Activated CD8-positive, alpha-beta T cell treated with anti-CD3 and anti-CD28 coated beads for 36 hours (primary cell): Measurements from ENCODE around the gene MEMO1. TPM values are rescaled to one million over a fixed set of nuclear protein-coding genes. Genes with fewer than 3 reads are reported as not detected.

Experiments used
- ATAC-seq: fragments of 200-7000 bp; cut with Tn5 transposase; one replicate; pipeline ENCODE4 v1.10.0; 2021; ENCODE audit warnings: mild to moderate bottlenecking, moderate library complexity
- CTCF ChIA-PET: fragments of 350-600 bp; sonication (Branson Sonifier 250); formaldehyde crosslinking; loops from one replicate; lab custom pipeline; 2021; ENCODE audit warnings: antibody characterized with exemption; lab: Charles Lee
- POLR2A ChIA-PET: fragments of 350-600 bp; sonication (Branson Sonifier 250); formaldehyde crosslinking; loops from one replicate; lab custom pipeline; 2021; ENCODE audit warnings: antibody characterized with exemption; lab: Charles Lee
- DNase-seq: peaks from one replicate; pipeline ENCODE4 v3.0.0-alpha.2; 2020
- H3K27ac Mint-ChIP-seq: one replicate; pipeline ENCODE4 v1.8.0; 2021; ENCODE audit warnings: mild to moderate bottlenecking, mixed read lengths
- H3K27me3 Mint-ChIP-seq: one replicate; pipeline ENCODE4 v1.8.0; 2021; ENCODE audit warnings: mixed read lengths
- H3K36me3 Mint-ChIP-seq: one replicate; pipeline ENCODE4 v1.8.0; 2021; ENCODE audit warnings: low read depth, mixed read lengths
- H3K4me1 Mint-ChIP-seq: one replicate; pipeline ENCODE4 v1.8.0; 2021; ENCODE audit warnings: low read depth, mixed read lengths
- H3K4me3 Mint-ChIP-seq: one replicate; pipeline ENCODE4 v1.8.0; 2021; ENCODE audit warnings: mild to moderate bottlenecking, moderate library complexity, mixed read lengths
- H3K9me3 Mint-ChIP-seq: one replicate; pipeline ENCODE4 v1.8.0; 2021; ENCODE audit warnings: mixed read lengths
- CTCF ChIP-seq: fragments of 200-600 bp; IDR thresholded peaks from one replicate; pipeline ENCODE4 v1.8.0; 2022; ENCODE audit warnings: antibody characterized with exemption, mild to moderate bottlenecking
- intact Hi-C: fragments of 100-400 bp; cut with micrococcal nuclease; formaldehyde crosslinking; loops from one replicate; pipeline ENCODE4 v1.10.0; 2022
- total RNA-seq, 2 experiments: library from RNA; stranded (reverse); gene quantifications; one replicate each; pipeline ENCODE4 v1.2.3, GENCODE V29; 2021

MEMO1 gene
- total RNA-seq, 2 experiments from 2014 or later = 46.5 to 46.9 TPM

DNA sequence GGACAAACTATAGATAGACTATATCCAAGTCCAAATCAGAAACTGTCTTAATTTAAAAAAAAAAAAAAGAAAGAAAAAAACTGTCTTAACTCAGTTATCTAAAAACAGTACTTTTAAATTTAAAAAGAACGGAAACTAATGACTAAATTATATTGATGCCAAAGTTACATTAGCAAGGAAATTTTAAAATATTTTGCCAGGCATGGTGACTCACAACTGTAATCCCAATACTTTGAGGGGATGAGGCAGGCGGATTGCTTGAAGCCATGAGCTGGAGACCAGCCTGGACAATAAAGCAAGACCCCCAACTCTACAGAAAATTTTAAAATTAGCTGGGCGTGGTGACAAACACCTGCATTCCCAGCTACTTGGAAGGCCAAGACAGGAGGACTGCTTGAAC, 30.9 kb downstream of the MEMO1 start:
- ChIA-PET POLR2A (no interaction called here), CTCF (no interaction called here)
- Mint-ChIP-seq H3K9me3 (peaks cover 3% of the 10 kb centered on the region), H3K4me3 (no peak overlapping the region), H3K27me3 (no peaks in the 10 kb centered on the region), H3K36me3 (peaks cover 15% of the 10 kb centered on the region), H3K27ac (no peak overlapping the region), H3K4me1 (peaks cover 28% of the 10 kb centered on the region)
- TF ChIP-seq CTCF = no peak
- intact Hi-C loops = no loop called here
- ATAC-seq (no peak), DNase-seq (no peak)

GRCh38 chr2:31979018-31979417, 31.8 kb downstream of the MEMO1 start:
- no peak for DNase-seq
- Mint-ChIP-seq H3K27ac (no peak overlapping the region), H3K36me3 (peaks cover 14% of the 10 kb centered on the region), H3K9me3 (peaks cover 3% of the 10 kb centered on the region), H3K4me3 (no peak overlapping the region), H3K27me3 (no peaks in the 10 kb centered on the region), H3K4me1 (peaks cover 34% of the 10 kb centered on the region)
- ChIA-PET CTCF (no interaction called here), POLR2A (interaction anchor here (1.1 kb wide), 1 partner anchor 29 kb away, joined by 3 read pairs; no protein-coding TSS in a partner anchor)
- no peak for TF ChIP-seq CTCF
- ATAC-seq = no peak
- intact Hi-C loops = no loop called here

DNA sequence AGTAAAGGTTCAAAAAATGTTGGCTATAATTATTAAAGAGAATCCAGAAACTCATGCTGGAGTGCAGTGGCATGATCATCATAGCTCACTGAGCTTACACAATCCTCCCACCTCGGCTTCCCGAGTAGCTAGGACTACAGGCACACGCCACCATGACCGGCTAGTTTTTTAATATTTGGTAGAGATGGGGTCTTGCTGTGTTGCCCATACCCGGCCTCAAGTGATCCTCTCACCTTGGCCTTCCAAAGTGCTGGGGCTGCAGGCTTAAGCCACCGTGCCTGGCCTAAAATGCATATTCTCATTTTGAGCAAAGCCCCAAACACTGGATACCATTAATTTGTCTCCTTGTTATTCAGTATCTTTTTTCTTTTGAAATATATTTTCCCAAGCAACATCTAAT, 32.4 kb downstream of the MEMO1 start:
- DNase-seq = no peak
- Mint-ChIP-seq H3K27me3 (no peaks in the 10 kb centered on the region), H3K9me3 (peaks cover 3% of the 10 kb centered on the region), H3K4me1 (peaks cover 37% of the 10 kb centered on the region), H3K4me3 (no peak overlapping the region), H3K27ac (no peak overlapping the region), H3K36me3 (peaks cover 10% of the 10 kb centered on the region)
- POLR2A ChIA-PET = interaction anchor here (1.1 kb wide), 1 partner anchor 30 kb away, joined by 3 read pairs; no protein-coding TSS in a partner anchor
- ATAC-seq = no peak
- intact Hi-C loops = no loop called here
- CTCF ChIA-PET = no interaction called here
- no peak for TF ChIP-seq CTCF

GRCh38 chr2:31973665-31974064, 37.1 kb downstream of the MEMO1 start:
- ATAC-seq = no peak
- POLR2A ChIA-PET = no interaction called here
- no peak overlapping the region for H3K27ac Mint-ChIP-seq

GRCh38 chr2:31972059-31972458, 38.7 kb downstream of the MEMO1 start:
- DNase-seq (no peak), ATAC-seq (no peak)
- TF ChIP-seq CTCF = no peak
- Mint-ChIP-seq H3K27ac (no peak overlapping the region), H3K36me3 (peaks cover 5% of the 10 kb centered on the region), H3K27me3 (no peaks in the 10 kb centered on the region), H3K4me3 (no peak overlapping the region), H3K4me1 (peaks cover 26% of the 10 kb centered on the region), H3K9me3 (no peaks in the 10 kb centered on the region)
- intact Hi-C loops = no loop called here
- POLR2A ChIA-PET = interaction anchor here (0.5 to 0.8 kb wide), 2 partner anchors 26 to 196 kb away, joined by 3 read pairs; no protein-coding TSS in a partner anchor
- CTCF ChIA-PET = no interaction called here

More at GRCh38 chr2:31973665-31974064, 37.1 kb downstream of the MEMO1 start:
- no peaks in the 10 kb centered on the region for H3K27me3 Mint-ChIP-seq
- peaks cover 26% of the 10 kb centered on the region for H3K4me1 Mint-ChIP-seq
- H3K9me3 Mint-ChIP-seq = no peaks in the 10 kb centered on the region
- no peak overlapping the region for H3K4me3 Mint-ChIP-seq
- no peak for TF ChIP-seq CTCF
- intact Hi-C loops = no loop called here
- no peak for DNase-seq
- CTCF ChIA-PET = no interaction called here
- peaks cover 8% of the 10 kb centered on the region for H3K36me3 Mint-ChIP-seq
